Small intestine (tissue), 7 donors: ENCODE data around the gene DYNC1H1. TPM values are rescaled to one million over a fixed set of nuclear protein-coding genes. Genes with fewer than 3 reads are reported as not detected.
A peak's percentile ranks its signal among the peaks of the same experiment; 100 is the strongest.

ENCODE experiments used
- DNase-seq, 2 donors: peaks; one replicate each; pipeline versions ENCODE4 v3.0.0 to v3.0.0-alpha.2; 2013
- FAIRE-seq: peaks from 2 replicates; lab custom pipeline; 2012; peaks lifted over from hg19 to GRCh38; lab: Jason Lieb, UNC
- H3K27ac ChIP-seq, 3 donors: one replicate each; pipeline ENCODE4 v1.5.1; 2013; ENCODE audit warnings: low read length in 2 of 3, mild to moderate bottlenecking in 2 of 3, control low read depth in 1 of 3, inconsistent platforms in 1 of 3, low read depth in 1 of 3, moderate library complexity in 1 of 3
- H3K27me3 ChIP-seq, 3 donors: one replicate each; pipeline ENCODE4 v1.6.1; 2013; ENCODE audit warnings: low read length in 3 of 3, inconsistent platforms in 1 of 3; ENCODE audit not compliant: control insufficient read depth in 3 of 3, insufficient read depth in 3 of 3
- H3K36me3 ChIP-seq, 3 donors: one replicate each; pipeline ENCODE4 v1.6.1; 2013; ENCODE audit warnings: low read length in 3 of 3, inconsistent platforms in 1 of 3, low read depth in 1 of 3, mild to moderate bottlenecking in 1 of 3, moderate library complexity in 1 of 3; ENCODE audit not compliant: control insufficient read depth in 3 of 3, insufficient read depth in 2 of 3
- H3K4me1 ChIP-seq, 3 donors: one replicate each; pipeline ENCODE4 v1.6.1; 2013; ENCODE audit warnings: low read length in 2 of 3, inconsistent platforms in 1 of 3, low read depth in 1 of 3, mild to moderate bottlenecking in 1 of 3, moderate library complexity in 1 of 3; ENCODE audit not compliant: control insufficient read depth in 3 of 3, insufficient read depth in 2 of 3
- H3K4me3 ChIP-seq, 3 donors: one replicate each; pipeline ENCODE4 v1.5.1; 2013; ENCODE audit warnings: low read length in 3 of 3, control low read depth in 1 of 3, inconsistent platforms in 1 of 3, low read depth in 1 of 3, mild to moderate bottlenecking in 1 of 3, moderate library complexity in 1 of 3
- H3K9me3 ChIP-seq, 2 donors: one replicate each; pipeline ENCODE4 v1.6.1; 2013; ENCODE audit warnings: low read depth in 1 of 2, low read length in 1 of 2; ENCODE audit not compliant: control insufficient read depth in 2 of 2, insufficient read depth in 1 of 2
- WGBS, 3 donors: extraction: QIAGEN DNeasy Blood & Tissue Kit; methylation state at CpG; one replicate each; pipeline ENCODE4 v1.1.7; 2013; 5-methylcytosine and 5-hydroxymethylcytosine counted together
- polyA plus RNA-seq, 4 donors: library from polyadenylated mRNA; stranded (reverse) in 3 of 4; unstranded in 1 of 4; fragments of 200-250 nt in 3 of 4; fragments of 120-200 nt in 1 of 4; gene quantifications; one replicate each; pipeline versions ENCODE4 v1.2.1 to v1.2.3, GENCODE V29; 2013
- donor health status: healthy with polysubstance abuse.
- donor health status: control.
- donor health status: control.
- donor health status: Bipolar disorder and iron deficiency.
- donor health status: healthy.

Gene DYNC1H1
- polyA plus RNA-seq, 4 donors = 74.3 to 248 (median 116) TPM

DNA sequence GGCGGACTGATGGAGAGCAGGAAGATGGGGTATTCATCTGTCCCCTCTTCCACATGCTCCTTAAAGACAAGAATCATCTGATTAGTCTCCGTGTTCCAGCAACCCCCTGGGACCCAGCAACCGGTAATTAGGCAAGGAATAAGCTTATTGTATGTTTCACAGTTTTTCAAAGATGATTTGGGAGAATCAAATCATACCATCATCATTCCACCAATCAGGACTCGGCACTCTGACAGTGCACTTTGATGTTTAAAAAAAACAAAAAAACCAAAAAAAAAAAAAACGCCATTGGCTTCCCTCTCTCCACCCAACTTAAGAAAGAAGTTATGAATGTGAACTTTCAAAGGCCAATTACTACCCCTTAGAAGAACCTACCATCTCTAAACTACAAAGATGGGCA lies 1.3 kb upstream of the DYNC1H1 start:
- DNase-seq = no peak
- WGBS, 3 donors = 82 to 85% (median 84%) methylated on average over 5 of the region's 5 CpGs
- no peak overlapping the region for H3K27ac ChIP-seq

DNA sequence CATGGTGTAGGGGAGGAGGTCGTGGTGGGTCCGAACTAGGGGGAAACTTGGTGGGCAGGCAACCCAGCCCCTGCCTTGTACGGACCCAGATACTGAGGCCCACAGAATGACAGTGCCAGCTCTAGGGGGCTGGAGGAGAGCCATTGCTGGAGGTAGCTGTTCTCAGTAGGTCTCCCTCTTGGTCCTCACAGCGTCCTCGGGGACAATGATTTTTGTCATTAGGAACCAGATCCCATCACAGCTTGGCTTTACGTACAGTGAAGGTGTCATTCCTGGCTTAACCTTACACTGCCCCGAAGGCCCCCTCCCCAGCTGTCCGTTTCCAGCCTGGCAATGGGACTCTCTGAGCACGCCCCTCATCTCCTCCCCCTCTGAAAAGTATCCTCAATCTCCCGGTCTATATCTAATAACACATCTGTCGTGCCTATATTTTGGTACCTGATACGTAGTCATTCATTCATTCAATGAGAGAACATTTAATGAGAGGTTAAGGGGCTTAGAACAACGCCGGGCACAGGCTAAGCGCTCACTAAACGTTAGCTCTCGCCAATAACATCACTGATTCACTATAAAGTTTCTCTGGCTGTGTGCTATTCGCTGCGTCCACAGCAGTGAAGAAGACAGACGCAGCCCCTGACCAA lies 597 bp upstream of the DYNC1H1 start:
- H3K4me3 ChIP-seq = no peak overlapping the region
- WGBS, 3 donors = 59 to 68% (median 67%) methylated on average over 20 of the region's 20 CpGs
- H3K27me3 ChIP-seq = no peaks in the 10 kb centered on the region
- H3K4me1 ChIP-seq = peaks cover 0 to 14% (median 2%) of the 10 kb centered on the region in 3 donors
- FAIRE-seq = no peak
- H3K9me3 ChIP-seq = no peaks in the 10 kb centered on the region
- no peak for DNase-seq
- H3K27ac ChIP-seq = peak overlapping the region in 1 of 3 donors; percentile 11
- H3K36me3 ChIP-seq = peaks cover 0 to 7% (median 0%) of the 10 kb centered on the region in 3 donors

More for the DNA sequence above, 1.3 kb upstream of the DYNC1H1 start:
- FAIRE-seq = no peak
- Histone ChIP-seq H3K36me3 (peaks cover 0 to 1% (median 0%) of the 10 kb centered on the region in 3 donors), H3K4me3 (no peak overlapping the region), H3K4me1 (peaks cover 0 to 14% (median 2%) of the 10 kb centered on the region in 3 donors), H3K9me3 (no peaks in the 10 kb centered on the region), H3K27me3 (no peaks in the 10 kb centered on the region)

DNA sequence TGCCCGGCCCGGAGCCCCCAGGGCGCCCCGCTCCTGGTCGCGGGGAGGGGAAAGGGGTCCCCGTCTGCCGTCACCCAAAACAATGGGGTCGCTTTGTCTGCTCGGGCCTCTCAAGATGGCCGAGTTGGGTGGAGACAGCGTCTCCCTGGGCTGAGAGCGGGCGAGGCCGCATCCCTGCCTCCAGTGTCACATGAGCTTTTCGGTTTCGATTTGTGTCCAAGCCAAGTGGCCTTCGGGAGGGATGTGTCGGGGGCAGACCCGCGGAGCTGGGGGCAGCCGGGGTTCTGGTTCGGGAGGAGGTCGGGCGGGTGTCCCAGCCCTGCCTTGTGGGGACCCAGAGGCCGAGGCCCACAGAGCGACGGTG lies 790 bp downstream of the DYNC1H1 start:
- H3K27ac ChIP-seq = peak overlapping the region; percentile 88 to 99 (median 96)
- peaks cover 0 to 15% (median 2%) of the 10 kb centered on the region in 3 donors for H3K36me3 ChIP-seq
- 0 to 1% (median 0%) methylated on average over 24 to 28 of the region's 28 CpGs for WGBS, 3 donors
- H3K27me3 ChIP-seq = no peaks in the 10 kb centered on the region
- DNase-seq (peak; percentile 83 to 95), FAIRE-seq (no peak)
- H3K4me3 ChIP-seq = peak overlapping the region; percentile 91 to 100 (median 92)
- H3K9me3 ChIP-seq = no peaks in the 10 kb centered on the region
- H3K4me1 ChIP-seq = peaks cover 0 to 14% (median 2%) of the 10 kb centered on the region in 3 donors

DNA sequence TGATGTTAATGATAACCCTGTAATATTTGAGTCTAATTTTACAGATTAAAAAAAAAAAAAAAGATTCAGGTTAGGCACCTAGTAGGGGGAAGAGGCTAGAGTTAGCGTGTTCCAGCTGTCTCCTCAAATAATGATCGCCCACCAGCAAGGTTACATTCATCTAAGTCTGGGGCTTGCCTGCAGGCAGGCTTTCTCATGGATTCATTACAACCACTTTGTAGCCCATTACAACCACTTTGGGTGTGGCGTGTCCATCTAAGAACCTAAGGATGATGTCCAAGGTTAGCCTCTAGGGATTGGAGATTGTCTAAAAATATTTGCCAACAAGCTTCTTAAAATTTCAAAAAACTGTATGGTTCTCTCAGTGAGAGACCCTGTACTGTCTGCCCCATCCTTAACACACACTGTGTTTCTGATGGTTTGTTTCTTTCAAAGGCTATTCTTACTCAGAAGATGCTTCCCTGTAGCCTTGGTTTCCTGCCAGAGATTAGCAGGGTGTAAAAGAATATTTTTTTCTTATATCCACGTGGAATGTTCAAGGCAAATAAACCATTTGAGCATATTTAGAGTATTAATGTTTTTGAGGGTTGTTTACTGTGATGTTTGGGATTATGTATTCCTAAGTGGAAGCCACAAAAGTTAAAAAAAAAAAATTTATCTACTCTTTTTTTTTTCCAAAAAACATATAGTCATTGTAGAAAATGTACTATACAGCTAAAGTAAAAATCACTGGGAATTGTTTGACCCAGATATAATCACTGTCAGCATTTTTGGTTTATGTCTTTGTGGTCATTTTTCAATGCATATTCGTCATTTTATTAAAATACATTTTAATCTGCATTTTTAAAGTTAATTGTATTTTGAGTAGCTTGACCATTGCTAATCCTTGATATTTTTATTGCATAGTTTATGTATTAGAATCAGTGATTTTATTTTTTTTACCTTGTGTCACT lies 1.7 kb downstream of the DYNC1H1 start:
- no peak for DNase-seq
- peaks cover 0 to 14% (median 2%) of the 10 kb centered on the region in 3 donors for H3K4me1 ChIP-seq
- no peak for FAIRE-seq
- H3K27me3 ChIP-seq = no peaks in the 10 kb centered on the region
- 38 to 47% (median 43%) methylated on average over 5 of the region's 5 CpGs for WGBS, 3 donors
- H3K4me3 ChIP-seq = peak overlapping the region; percentile 91 to 100 (median 92)
- peak overlapping the region; percentile 88 to 99 (median 96) for H3K27ac ChIP-seq
- H3K36me3 ChIP-seq = peaks cover 0 to 19% (median 2%) of the 10 kb centered on the region in 3 donors
- no peaks in the 10 kb centered on the region for H3K9me3 ChIP-seq

DNA sequence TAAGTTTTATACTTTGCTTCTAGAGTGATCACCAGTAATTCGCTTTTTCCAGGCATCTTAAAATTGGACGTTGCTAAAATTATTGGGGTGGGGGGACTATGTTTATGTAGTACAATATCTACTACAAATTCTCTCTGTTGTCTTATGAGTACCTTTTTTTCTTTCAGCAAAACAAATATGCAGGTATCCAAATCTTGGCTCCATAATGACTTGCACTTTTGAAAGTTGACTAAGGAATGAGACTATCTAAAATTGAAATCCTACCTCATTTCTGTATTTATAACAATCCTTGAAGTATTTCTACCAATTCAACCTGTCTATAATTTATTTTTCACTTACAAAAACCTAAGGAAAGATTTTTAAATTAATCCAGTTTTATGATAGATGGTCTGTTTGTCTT lies 2.4 kb downstream of the DYNC1H1 start:
- H3K27ac ChIP-seq = no peak overlapping the region

DNA sequence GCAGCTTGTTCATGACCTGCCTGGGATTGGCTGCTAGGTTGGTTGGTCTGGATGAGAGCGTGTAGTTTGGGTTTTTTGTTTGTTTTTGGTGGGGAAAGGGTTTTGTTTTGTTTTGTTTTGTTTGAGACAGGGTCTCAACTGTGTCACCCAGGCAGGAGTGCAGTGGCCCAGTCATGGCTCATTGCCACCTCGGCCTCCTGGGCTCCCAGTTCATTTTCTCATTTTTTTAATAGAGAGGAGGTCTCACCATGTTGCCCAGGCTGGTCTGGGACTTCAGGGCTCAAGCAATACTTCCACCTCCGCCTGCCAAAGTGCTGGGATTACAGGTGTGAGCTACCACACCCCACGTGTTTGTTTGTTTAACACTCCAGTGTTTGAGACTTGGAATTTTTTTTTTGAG lies 3.8 kb downstream of the DYNC1H1 start:
- peaks cover 2 to 11% (median 5%) of the 10 kb centered on the region in 3 donors for H3K4me1 ChIP-seq
- H3K9me3 ChIP-seq = no peaks in the 10 kb centered on the region
- no peaks in the 10 kb centered on the region for H3K27me3 ChIP-seq
- no peak overlapping the region for H3K4me3 ChIP-seq
- no peak for FAIRE-seq
- H3K27ac ChIP-seq = no peak overlapping the region
- H3K36me3 ChIP-seq = peaks cover 0 to 19% (median 2%) of the 10 kb centered on the region in 3 donors
- DNase-seq = no peak
- 53 to 83% (median 67%) methylated on average over 4 of the region's 4 CpGs for WGBS, 3 donors

More for the DNA sequence above, 2.4 kb downstream of the DYNC1H1 start:
- 72 to 75% (median 74%) methylated on average over 2 of the region's 2 CpGs for WGBS, 3 donors
- Histone ChIP-seq H3K36me3 (peaks cover 0 to 19% (median 2%) of the 10 kb centered on the region in 3 donors), H3K27me3 (no peaks in the 10 kb centered on the region), H3K9me3 (no peaks in the 10 kb centered on the region), H3K4me1 (peaks cover 0 to 11% (median 2%) of the 10 kb centered on the region in 3 donors), H3K4me3 (no peak overlapping the region)
- no peak for FAIRE-seq
- no peak for DNase-seq

DNA sequence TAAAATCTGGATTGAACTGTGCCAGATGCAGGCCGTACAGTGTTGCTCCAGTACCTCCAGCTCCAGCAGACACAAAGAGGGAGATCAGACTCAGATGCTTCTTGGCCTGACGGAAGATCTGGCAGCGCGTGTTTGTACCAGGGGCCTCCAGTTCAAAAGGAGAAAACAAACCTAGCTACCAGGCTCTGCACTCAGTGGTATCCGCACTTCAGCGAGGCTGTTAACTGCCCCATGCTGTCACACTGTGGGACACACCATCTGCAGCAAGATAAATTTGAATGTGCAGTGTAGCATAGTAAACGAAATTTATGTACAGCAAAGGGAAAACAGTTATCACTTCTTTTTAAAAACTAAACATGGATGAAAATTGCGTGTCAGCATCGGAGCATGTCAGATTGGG lies 5.1 kb downstream of the DYNC1H1 start:
- no peak overlapping the region for H3K27ac ChIP-seq
- no peak overlapping the region for H3K4me3 ChIP-seq
- peaks cover 2 to 6% (median 5%) of the 10 kb centered on the region in 3 donors for H3K4me1 ChIP-seq
- H3K9me3 ChIP-seq = no peaks in the 10 kb centered on the region
- 82 to 89% (median 89%) methylated on average over 9 of the region's 9 CpGs for WGBS, 3 donors
- FAIRE-seq = no peak
- no peak for DNase-seq
- H3K27me3 ChIP-seq = no peaks in the 10 kb centered on the region
- peaks cover 0 to 24% (median 2%) of the 10 kb centered on the region in 3 donors for H3K36me3 ChIP-seq

DNA sequence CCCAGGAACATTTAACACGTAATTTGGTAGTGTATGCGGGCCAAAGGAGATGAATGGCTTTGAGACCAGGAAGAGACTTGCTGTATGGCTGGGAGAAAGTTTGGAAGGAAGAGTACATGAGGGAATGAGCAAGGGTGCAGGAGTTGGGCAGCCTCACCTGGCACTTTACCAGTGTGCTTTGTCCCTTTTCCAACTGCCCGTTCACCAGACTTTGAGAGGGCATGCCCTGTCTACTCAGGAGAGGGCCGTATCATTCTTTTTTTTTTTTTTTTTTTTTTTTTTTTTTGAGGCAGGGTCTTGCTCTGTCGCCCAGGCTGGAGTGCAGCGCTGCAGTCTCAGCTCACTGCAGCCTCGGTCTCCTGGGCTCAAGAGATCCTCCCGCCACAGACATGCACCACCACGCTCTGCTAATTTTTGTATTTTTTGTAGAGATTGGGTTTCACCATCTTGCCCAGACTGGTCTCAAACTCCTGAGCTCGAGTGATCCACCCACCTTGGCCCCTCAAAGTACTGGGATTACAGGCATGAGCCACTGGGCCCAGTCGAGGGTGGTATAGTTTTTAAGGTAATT lies 6.5 kb downstream of the DYNC1H1 start:
- H3K27me3 ChIP-seq = no peaks in the 10 kb centered on the region
- H3K4me3 ChIP-seq = no peak overlapping the region
- FAIRE-seq (no peak), DNase-seq (no peak)
- no peak overlapping the region for H3K27ac ChIP-seq
- H3K4me1 ChIP-seq = peaks cover 0 to 5% (median 3%) of the 10 kb centered on the region in 3 donors
- H3K36me3 ChIP-seq = peaks cover 0 to 33% (median 2%) of the 10 kb centered on the region in 3 donors
- H3K9me3 ChIP-seq = no peaks in the 10 kb centered on the region
- 85 to 88% (median 86%) methylated on average over 8 to 11 of the region's 11 CpGs for WGBS, 3 donors
